ENCODE measurements around the gene CERCAM. TPM values are rescaled to one million over a fixed set of nuclear protein-coding genes. Genes with fewer than 3 reads are reported as not detected.

The CERCAM gene
- total RNA-seq, 1 experiment from 2014 or later: 18.7 TPM

GRCh38 chr9:128469070-128469469 lies 48.4 kb downstream of the CERCAM start:
- ChIA-PET POLR2A (no interaction called here), CTCF (no interaction called here)
- Histone ChIP-seq H3K4me3 (ENCODE audit: low read depth, low read length) (no peak overlapping the region), H3K36me3 (ENCODE audit: control insufficient read depth, insufficient read depth, low read length) (no peaks in the 10 kb centered on the region), H3K27me3 (replicated peaks; ENCODE audit: control insufficient read depth, insufficient read depth, low read length) (no peaks in the 10 kb centered on the region), H3K9me3 (no peaks in the 10 kb centered on the region), H3K4me1 (no peaks in the 10 kb centered on the region)
- intact Hi-C loops (cut with micrococcal nuclease; ENCODE audit: unreplicated experiment): no loop called here
- no peaks in the 10 kb centered on the region for H3K4me1 Mint-ChIP-seq (ENCODE audit: low read depth, unreplicated experiment)
- H3K27me3 Mint-ChIP-seq (ENCODE audit: insufficient read depth, unreplicated experiment): no peaks in the 10 kb centered on the region
- TF ChIP-seq CTCF (IDR thresholded peaks at IDR 0.05; ENCODE audit: insufficient read depth in 1 of 2, low read depth in 1 of 2, low read length in 1 of 2, severe bottlenecking in 1 of 2, unreplicated experiment in 1 of 2): no peak
- no TSS peak for BruUV-seq (replicated peaks)
- H3K4me3 Mint-ChIP-seq (ENCODE audit: unreplicated experiment): no peak overlapping the region
- H3K36me3 Mint-ChIP-seq (ENCODE audit: insufficient read depth, unreplicated experiment): peaks cover 21% of the 10 kb centered on the region
- H3K9me3 Mint-ChIP-seq (ENCODE audit: unreplicated experiment): no peaks in the 10 kb centered on the region
- no peak overlapping the region for H3K27ac Mint-ChIP-seq (ENCODE audit: unreplicated experiment)
- no peak for DNase-seq

- ChIA-PET POLR2A (interaction anchor here (0.6 kb wide), 1 partner anchor 99 kb away, joined by 4 read pairs; no protein-coding TSS in a partner anchor), CTCF (no interaction called here)
- no peaks in the 10 kb centered on the region for H3K4me1 Mint-ChIP-seq (ENCODE audit: low read depth, unreplicated experiment)
- DNase-seq: no peak
- intact Hi-C loops (cut with micrococcal nuclease; ENCODE audit: unreplicated experiment): no loop called here
- Histone ChIP-seq H3K4me3 (ENCODE audit: low read depth, low read length) (no peak overlapping the region), H3K4me1 (no peaks in the 10 kb centered on the region), H3K36me3 (ENCODE audit: control insufficient read depth, insufficient read depth, low read length) (no peaks in the 10 kb centered on the region), H3K9me3 (no peaks in the 10 kb centered on the region), H3K27me3 (replicated peaks; ENCODE audit: control insufficient read depth, insufficient read depth, low read length) (no peaks in the 10 kb centered on the region)
- H3K36me3 Mint-ChIP-seq (ENCODE audit: insufficient read depth, unreplicated experiment): peaks cover 15% of the 10 kb centered on the region
- H3K27me3 Mint-ChIP-seq (ENCODE audit: insufficient read depth, unreplicated experiment): no peaks in the 10 kb centered on the region
- TF ChIP-seq CTCF (IDR thresholded peaks at IDR 0.05; ENCODE audit: insufficient read depth in 1 of 2, low read depth in 1 of 2, low read length in 1 of 2, severe bottlenecking in 1 of 2, unreplicated experiment in 1 of 2): no peak
- H3K27ac Mint-ChIP-seq (ENCODE audit: unreplicated experiment): no peak overlapping the region
- no TSS peak for BruUV-seq (replicated peaks)
- H3K9me3 Mint-ChIP-seq (ENCODE audit: unreplicated experiment): no peaks in the 10 kb centered on the region
- no peak overlapping the region for H3K4me3 Mint-ChIP-seq (ENCODE audit: unreplicated experiment)
These were observed 49.9 kb downstream of the CERCAM start for GRCh38 chr9:128470560-128470959.

GRCh38 chr9:128473104-128473503 lies 52.4 kb downstream of the CERCAM start:
- CTCF ChIA-PET: no interaction called here
- no peaks in the 10 kb centered on the region for H3K27me3 ChIP-seq (replicated peaks; ENCODE audit: control insufficient read depth, insufficient read depth, low read length)
- no TSS peak for BruUV-seq (replicated peaks)
- TF ChIP-seq CTCF (IDR thresholded peaks at IDR 0.05; ENCODE audit: insufficient read depth in 1 of 2, low read depth in 1 of 2, low read length in 1 of 2, severe bottlenecking in 1 of 2, unreplicated experiment in 1 of 2): no peak
- no peaks in the 10 kb centered on the region for H3K27me3 Mint-ChIP-seq (ENCODE audit: insufficient read depth, unreplicated experiment)
- no peak overlapping the region for H3K27ac Mint-ChIP-seq (ENCODE audit: unreplicated experiment)
- no peaks in the 10 kb centered on the region for H3K9me3 ChIP-seq
- H3K4me1 ChIP-seq: no peaks in the 10 kb centered on the region
- no peaks in the 10 kb centered on the region for H3K9me3 Mint-ChIP-seq (ENCODE audit: unreplicated experiment)
- H3K4me3 ChIP-seq (ENCODE audit: low read depth, low read length): no peak overlapping the region
- POLR2A ChIA-PET: no interaction called here
- no peak for DNase-seq
- H3K4me3 Mint-ChIP-seq (ENCODE audit: unreplicated experiment): no peak overlapping the region
- no peaks in the 10 kb centered on the region for H3K4me1 Mint-ChIP-seq (ENCODE audit: low read depth, unreplicated experiment)
- intact Hi-C loops (cut with micrococcal nuclease; ENCODE audit: unreplicated experiment): no loop called here
- no peaks in the 10 kb centered on the region for H3K36me3 ChIP-seq (ENCODE audit: control insufficient read depth, insufficient read depth, low read length)
- peaks cover 12% of the 10 kb centered on the region for H3K36me3 Mint-ChIP-seq (ENCODE audit: insufficient read depth, unreplicated experiment)

Measured in Caco-2 (cell line).